Neuron (in vitro differentiated cells): ENCODE results near the gene LNX2.

Source experiments
- H2AFZ ChIP-seq: one replicate; pipeline ENCODE4 v1.6.1; 2013; ENCODE audit warnings: low read depth, mild to moderate bottlenecking, inconsistent platforms, low read length, moderate library complexity
- H3K27me3 ChIP-seq: one replicate; pipeline ENCODE4 v1.6.1; 2013; ENCODE audit warnings: low read length; ENCODE audit not compliant: insufficient read depth
- H3K36me3 ChIP-seq: one replicate; pipeline ENCODE4 v1.6.1; 2013; ENCODE audit warnings: low read length; ENCODE audit not compliant: insufficient read depth
- H3K4me1 ChIP-seq: one replicate; pipeline ENCODE4 v1.6.1; 2013; ENCODE audit warnings: low read length; ENCODE audit not compliant: insufficient read depth
- H3K4me3 ChIP-seq: 2 replicates; pipeline ENCODE4 v1.5.1; 2013; ENCODE audit warnings: mild to moderate bottlenecking, low read length, moderate library complexity
- H3K9me3 ChIP-seq: one replicate; pipeline ENCODE4 v1.6.1; 2013; ENCODE audit warnings: low read length

LNX2 gene

DNA sequence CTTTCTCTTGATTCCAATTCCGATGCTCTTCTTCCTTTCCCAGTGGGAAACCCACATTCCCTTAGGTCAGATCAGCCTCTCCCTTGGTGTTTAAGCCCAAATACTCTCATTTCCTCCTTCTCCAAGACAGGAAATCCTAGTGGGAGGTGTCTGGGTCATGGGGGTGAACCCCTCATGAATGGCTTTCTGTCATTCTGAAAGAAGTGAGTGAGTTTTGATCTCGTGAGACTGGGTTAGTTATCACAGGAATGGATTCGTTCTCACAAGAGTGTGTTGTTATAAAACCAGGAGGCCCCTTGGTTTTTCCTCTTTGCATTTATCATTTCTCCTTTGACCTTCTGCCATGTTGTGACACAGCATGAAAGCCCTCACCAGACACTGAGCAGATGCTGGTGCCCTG lies 93.8 kb downstream of the LNX2 start:
- no peak overlapping the region for H3K4me3 ChIP-seq
- peaks cover 4% of the 10 kb centered on the region for H3K4me1 ChIP-seq
- peaks cover 3% of the 10 kb centered on the region for H3K9me3 ChIP-seq
- H3K36me3 ChIP-seq: no peaks in the 10 kb centered on the region
- H2AFZ ChIP-seq: no peak overlapping the region
- H3K27me3 ChIP-seq: no peaks in the 10 kb centered on the region

DNA sequence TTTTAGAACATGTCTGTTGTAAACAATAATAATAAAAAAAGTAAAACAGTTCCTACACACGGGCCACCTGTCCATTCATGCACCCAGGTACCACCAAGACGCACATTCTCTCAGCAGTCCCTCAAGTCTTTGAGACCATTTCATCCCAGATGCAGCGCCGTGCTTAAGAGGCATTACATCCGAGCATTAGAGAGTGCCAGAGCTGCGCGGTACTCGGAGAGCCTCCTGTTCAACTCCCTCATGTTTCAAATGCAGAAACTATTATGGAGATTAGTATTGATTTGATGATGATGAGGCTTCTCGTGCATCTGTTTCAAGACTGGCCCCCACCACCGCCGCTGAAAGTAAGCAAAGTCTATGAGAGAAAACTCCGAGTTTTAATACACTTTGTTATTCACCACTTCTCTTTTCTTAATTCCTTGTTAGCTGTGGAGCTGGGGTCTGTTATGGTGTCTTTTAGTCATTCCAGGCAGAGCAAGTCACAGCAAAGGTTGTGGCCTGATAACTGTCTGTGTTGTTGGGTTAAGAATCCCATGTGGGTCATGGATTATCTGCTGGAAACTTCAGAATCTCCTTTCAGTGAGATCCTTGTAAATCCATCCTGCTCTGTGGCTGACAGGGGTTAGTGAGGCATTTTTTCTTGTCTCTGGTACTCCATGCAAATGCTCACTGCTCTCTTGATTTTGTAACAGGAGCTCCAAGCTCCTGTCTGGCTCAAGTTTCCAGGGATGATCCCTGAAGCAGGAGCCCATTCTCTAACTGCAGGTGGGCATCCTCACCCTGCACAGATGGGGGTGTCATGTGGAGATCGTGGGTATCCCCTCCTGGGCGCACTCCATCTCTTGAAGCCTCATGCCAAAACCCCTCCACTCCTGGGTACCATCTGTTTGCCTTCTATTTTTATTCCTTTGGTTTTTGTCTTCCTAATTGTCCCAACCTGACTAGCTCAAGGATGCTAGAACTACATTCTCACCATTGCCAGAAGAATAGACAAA lies 95.1 kb downstream of the LNX2 start:
- H3K36me3 ChIP-seq: no peaks in the 10 kb centered on the region
- H3K27me3 ChIP-seq: no peaks in the 10 kb centered on the region
- H3K4me3 ChIP-seq: no peak overlapping the region
- peaks cover 4% of the 10 kb centered on the region for H3K4me1 ChIP-seq
- H2AFZ ChIP-seq: no peak overlapping the region
- H3K9me3 ChIP-seq: peaks cover 3% of the 10 kb centered on the region

DNA sequence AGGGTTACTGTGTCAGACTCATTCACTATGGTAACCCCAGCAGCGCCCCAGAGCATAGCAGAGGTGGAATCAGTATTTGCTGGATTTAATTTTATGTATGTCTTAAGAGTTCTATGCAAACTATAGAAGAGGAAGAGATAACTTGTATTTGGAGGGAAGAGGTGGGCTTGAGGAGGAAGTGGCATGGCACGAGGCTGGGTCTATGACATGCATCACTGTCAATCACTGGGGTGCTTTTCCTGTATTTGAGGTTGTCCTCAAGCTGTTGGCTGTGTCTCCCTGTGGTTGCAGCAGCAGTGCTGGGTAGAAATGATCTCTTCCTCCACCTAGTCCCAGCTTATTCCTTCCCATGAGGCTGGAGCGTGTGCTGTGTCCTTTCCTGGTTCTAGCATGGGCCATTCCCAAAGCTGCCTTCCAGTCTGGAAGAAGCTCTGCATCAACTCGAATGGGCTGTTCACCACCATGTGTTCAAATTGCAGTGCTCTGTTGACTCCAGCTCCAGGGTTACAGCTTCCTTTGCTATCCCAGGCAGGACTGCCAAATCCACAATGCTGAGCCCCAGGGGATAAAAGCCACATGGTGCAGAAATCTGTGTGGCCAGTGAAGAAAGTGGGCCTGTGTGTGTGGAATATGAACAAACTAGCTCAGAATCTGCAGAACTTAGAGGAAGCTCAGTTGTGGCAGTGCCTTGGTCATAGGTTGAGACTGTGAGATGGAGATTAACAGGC lies 96.8 kb downstream of the LNX2 start:
- no peaks in the 10 kb centered on the region for H3K36me3 ChIP-seq
- H3K4me1 ChIP-seq: peaks cover 4% of the 10 kb centered on the region
- H3K4me3 ChIP-seq: no peak overlapping the region
- H2AFZ ChIP-seq: no peak overlapping the region
- H3K27me3 ChIP-seq: no peaks in the 10 kb centered on the region
- peaks cover under 1% of the 10 kb centered on the region for H3K9me3 ChIP-seq

DNA sequence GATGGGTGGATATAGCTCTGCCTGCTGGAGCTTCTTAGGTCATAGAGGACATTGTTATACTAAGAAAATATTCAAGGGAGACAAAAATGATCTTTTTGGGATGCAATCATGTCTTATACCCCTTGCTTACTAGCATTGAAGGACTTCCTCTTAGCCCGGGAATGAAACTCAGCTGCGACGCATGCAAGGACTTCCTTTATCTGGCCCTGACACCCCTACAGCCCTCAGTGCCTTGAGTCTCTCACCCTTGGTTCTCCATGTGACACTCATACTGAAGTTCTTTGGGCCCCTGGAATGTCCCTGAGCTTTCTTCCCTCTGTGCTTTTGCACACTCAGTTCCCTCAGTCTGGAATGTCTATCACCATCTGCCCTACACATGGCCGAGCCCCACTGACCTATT lies 97.5 kb downstream of the LNX2 start:
- no peaks in the 10 kb centered on the region for H3K9me3 ChIP-seq

DNA sequence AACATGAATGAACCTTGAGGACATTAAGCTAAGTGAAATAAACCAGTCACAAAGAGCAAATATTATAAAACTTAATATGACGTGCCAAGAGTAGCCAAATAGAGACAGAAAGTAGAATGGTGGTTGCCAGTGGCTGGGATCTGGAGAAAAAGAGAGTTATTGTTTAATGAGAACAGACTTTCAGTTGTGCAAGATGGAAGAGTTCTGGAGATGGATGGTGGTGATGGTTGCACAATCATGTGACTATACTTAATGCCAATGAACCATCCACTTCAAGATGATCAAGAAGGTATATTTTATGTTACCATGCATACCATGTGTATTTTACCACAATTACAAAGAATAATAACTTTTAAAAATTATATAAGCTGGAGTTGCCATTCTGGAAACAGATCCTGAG lies 104.2 kb downstream of the LNX2 start:
- no peaks in the 10 kb centered on the region for H3K9me3 ChIP-seq
- H2AFZ ChIP-seq: no peak overlapping the region
- H3K4me1 ChIP-seq: no peaks in the 10 kb centered on the region
- no peak overlapping the region for H3K4me3 ChIP-seq
- H3K27me3 ChIP-seq: no peaks in the 10 kb centered on the region
- no peaks in the 10 kb centered on the region for H3K36me3 ChIP-seq

More for the DNA sequence above, 97.5 kb downstream of the LNX2 start:
- no peaks in the 10 kb centered on the region for H3K36me3 ChIP-seq
- H3K27me3 ChIP-seq: no peaks in the 10 kb centered on the region
- peaks cover 4% of the 10 kb centered on the region for H3K4me1 ChIP-seq
- no peak overlapping the region for H3K4me3 ChIP-seq
- H2AFZ ChIP-seq: no peak overlapping the region

DNA sequence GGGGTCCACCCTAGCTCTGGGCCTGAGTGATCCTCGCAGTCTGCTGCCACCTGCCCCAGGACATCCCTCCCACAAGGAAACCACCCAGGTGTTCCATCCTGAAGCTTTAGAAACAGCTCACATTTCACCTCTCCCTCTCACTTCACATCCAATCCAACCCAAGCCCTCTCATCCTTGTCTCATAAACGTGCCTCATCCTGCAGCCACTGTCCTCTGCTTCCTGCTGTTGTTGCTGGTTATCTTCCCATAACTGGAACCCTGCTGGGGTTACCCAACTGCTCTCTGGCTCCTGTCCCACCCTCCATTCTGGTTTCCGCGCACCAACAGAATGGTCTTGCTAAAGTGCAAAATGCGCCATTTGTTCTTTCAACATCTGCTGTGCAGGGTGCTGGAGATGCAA lies 110.2 kb downstream of the LNX2 start:
- peaks cover 7% of the 10 kb centered on the region for H3K27me3 ChIP-seq
- no peak overlapping the region for H2AFZ ChIP-seq
- H3K4me3 ChIP-seq: no peak overlapping the region
- H3K36me3 ChIP-seq: no peaks in the 10 kb centered on the region
- no peaks in the 10 kb centered on the region for H3K9me3 ChIP-seq
- H3K4me1 ChIP-seq: no peaks in the 10 kb centered on the region

DNA sequence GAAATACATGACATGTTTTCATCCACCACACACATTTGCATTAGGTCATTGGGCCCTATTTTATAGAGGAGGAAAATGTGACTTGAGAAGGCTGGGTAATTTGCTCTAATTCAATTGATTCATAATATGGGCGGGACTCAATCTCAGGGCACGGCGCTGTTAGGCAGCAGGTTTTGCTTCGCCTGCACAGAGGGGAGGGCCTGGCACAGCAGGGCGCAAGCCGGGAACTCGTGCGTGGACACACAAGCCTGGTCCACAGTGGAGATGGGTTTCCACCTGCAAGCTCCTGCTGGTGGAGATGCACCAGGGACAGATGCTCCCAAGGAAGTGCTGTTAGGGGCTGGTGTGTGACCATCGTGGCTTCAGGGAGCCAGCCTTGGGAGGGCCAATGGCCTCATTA lies 111.5 kb downstream of the LNX2 start:
- Histone ChIP-seq H3K36me3 (no peaks in the 10 kb centered on the region), H3K4me1 (no peaks in the 10 kb centered on the region), H3K4me3 (no peak overlapping the region), H3K27me3 (peaks cover 9% of the 10 kb centered on the region), H2AFZ (no peak overlapping the region), H3K9me3 (no peaks in the 10 kb centered on the region)

DNA sequence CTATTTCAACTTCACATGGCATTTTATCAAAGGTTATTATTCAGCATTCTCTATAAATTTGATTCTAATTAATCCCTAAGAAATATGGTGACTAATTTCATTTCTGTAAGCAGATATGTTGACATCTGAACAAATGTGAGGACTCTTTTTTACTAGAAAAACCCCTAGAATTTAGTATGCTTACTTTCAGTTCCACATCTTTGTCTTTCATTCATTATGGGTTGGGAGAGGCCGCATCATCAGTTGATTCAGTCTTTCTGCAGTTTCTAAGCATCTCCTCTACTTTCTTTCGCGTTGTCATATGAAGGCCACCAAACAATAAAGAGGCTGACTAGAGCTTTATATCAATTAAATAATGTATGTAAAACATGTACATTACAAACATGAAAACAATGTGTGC lies 114.5 kb downstream of the LNX2 start:
- Histone ChIP-seq H3K36me3 (no peaks in the 10 kb centered on the region), H2AFZ (no peak overlapping the region), H3K9me3 (no peaks in the 10 kb centered on the region), H3K4me1 (peaks cover 4% of the 10 kb centered on the region), H3K4me3 (no peak overlapping the region), H3K27me3 (peaks cover 9% of the 10 kb centered on the region)

DNA sequence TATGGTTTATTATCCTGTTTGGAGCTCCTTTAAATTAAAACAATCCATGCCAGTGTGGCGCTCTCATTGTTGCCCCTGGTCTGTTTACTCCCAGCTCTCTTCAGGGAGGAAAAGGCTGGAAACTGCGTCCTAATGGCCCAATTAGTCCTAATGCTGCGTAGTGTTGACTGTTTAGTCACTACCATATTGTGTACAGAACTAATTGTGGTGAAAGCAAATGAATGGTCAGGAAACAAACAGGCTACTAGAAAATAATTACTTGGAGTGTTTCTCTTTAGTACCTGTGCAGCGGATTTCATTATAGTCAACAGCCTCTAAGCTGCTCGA lies 115.5 kb downstream of the LNX2 start:
- Histone ChIP-seq H3K9me3 (no peaks in the 10 kb centered on the region), H3K36me3 (no peaks in the 10 kb centered on the region), H3K4me3 (no peak overlapping the region), H2AFZ (no peak overlapping the region), H3K27me3 (peaks cover 9% of the 10 kb centered on the region), H3K4me1 (peaks cover 4% of the 10 kb centered on the region)

DNA sequence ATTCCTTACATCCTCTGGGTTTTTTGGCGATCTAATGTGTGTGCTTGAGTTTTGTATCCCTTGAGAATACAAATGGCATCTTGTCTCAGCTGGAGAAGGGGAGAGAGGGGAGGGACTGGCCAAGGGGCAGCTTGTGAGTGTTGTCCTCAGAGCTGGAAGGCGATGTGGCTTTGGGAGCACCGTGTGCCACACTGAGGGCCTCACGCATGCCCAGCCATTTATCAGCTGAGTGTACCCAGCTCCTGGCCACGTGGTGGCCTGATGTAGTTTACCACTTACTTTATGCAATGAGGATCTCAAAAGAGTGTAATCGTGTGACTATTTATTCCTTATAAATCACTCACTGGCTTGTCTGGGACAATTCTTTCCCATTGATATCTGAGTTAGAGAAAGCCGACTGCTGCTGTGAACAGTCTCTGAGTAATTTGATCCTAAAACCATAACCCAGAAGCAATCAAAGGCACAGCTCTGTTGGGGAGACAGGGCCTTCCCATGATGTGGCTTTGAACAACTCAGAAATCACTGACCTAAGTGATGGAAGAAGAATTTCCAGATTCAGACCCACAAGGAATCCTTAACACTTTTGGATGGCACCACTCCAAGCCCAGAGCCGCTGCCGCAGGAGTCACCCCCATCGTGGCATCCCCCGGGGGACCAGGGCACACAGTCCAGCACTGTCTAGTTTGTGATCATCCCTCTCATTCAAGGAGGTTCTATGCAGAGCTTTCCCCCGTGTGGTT lies 116.0 kb downstream of the LNX2 start:
- Histone ChIP-seq H3K27me3 (peaks cover 9% of the 10 kb centered on the region), H2AFZ (no peak overlapping the region), H3K4me3 (no peak overlapping the region), H3K9me3 (no peaks in the 10 kb centered on the region), H3K4me1 (peaks cover 4% of the 10 kb centered on the region), H3K36me3 (no peaks in the 10 kb centered on the region)

DNA sequence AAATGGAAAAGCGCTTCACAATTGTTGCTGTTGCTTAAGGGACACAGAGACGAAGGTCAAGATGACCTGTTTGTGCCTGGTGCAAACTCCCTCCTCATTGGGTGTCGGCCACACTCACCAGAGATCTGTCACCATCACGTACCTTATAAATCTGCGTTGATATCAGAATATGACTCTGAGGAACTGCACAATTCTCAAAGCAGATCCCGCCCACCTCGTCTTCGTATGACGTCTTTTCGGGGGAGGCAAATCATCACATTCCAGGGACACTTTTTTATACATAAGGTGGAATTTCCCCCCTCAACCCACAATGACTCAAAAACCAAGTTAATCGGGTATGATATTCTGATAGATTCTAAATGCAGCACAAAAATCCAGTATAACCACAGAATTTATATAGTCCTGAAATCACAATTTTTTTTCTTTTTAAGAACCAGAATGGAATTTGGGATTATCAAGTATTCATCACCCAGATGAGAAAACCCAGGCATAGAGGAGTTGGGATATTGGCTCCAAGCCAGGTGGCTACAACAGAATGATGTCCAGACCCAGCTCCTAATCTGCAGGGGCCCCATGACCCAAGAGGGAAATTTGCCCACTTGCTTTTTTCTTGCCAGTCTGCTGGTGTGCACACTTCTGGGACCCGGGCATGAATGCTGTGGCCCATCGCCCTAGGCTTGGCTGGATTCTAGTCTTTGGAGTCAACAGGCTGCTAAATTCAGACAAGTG lies 119.4 kb downstream of the LNX2 start:
- Histone ChIP-seq H3K4me1 (peaks cover 4% of the 10 kb centered on the region), H2AFZ (no peak overlapping the region), H3K36me3 (no peaks in the 10 kb centered on the region), H3K27me3 (peaks cover 2% of the 10 kb centered on the region), H3K9me3 (no peaks in the 10 kb centered on the region), H3K4me3 (no peak overlapping the region)

DNA sequence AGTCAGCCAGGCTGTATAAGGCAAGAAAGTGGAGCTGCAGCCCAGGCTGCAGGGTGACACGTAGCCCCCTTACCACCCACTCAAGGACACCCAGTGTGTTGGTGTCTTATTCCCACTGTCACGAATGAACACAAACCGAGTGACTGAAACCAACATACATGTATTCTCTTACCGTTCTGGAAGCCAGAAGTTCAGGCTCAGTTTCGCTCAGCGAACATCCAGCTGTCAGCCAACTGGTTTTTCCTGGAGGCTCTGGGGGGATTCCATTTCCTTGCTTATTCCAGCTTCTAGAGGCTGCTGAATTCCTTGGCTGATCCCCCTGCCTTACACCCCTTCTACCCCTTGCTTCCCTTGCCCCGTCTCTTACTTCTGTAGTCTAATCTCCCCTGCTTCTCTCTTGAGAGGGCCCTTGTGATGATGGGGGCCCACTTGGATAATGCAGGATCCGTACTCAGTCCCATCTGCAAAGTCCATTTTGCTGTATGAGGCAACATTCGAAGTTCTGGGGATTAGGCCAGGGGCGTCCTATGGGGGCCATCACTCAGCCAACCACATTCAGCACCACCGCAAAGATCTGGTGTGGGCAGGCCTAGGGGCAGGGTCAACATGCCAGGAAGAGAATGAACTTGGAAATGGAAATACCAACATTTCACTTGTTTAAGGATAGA lies 122.6 kb downstream of the LNX2 start:
- H2AFZ ChIP-seq: no peak overlapping the region
- H3K27me3 ChIP-seq: no peaks in the 10 kb centered on the region
- H3K4me1 ChIP-seq: no peaks in the 10 kb centered on the region
- H3K9me3 ChIP-seq: no peaks in the 10 kb centered on the region
- no peaks in the 10 kb centered on the region for H3K36me3 ChIP-seq
- H3K4me3 ChIP-seq: no peak overlapping the region
